Measurements from ENCODE around the gene TTLL9.

The TTLL9 gene

GRCh38 chr20:31870726-31871617 is 538 bp downstream of the TTLL9 start:
- peak overlapping the region; percentile 49 for H3K4me3 ChIP-seq (ENCODE audit: low read length)
- no peak for TF ChIP-seq ZNF274 (IDR thresholded peaks at IDR 0.05; ENCODE audit: low read depth, low read length)

GRCh38 chr20:31871618-31871954 is 1.2 kb downstream of the TTLL9 start:
- H3K4me3 ChIP-seq (ENCODE audit: low read length): no peak overlapping the region
- no peak for TF ChIP-seq ZNF274 (IDR thresholded peaks at IDR 0.05; ENCODE audit: low read depth, low read length)

- H3K4me3 ChIP-seq (ENCODE audit: low read length): no peak overlapping the region
- no peak for TF ChIP-seq ZNF274 (IDR thresholded peaks at IDR 0.05; ENCODE audit: low read depth, low read length)
Observed at GRCh38 chr20:31872406-31872805, 2.0 kb downstream of the TTLL9 start.

- no peak overlapping the region for H3K4me3 ChIP-seq (ENCODE audit: low read length)
- TF ChIP-seq ZNF274 (IDR thresholded peaks at IDR 0.05; ENCODE audit: low read depth, low read length): no peak
Observed at GRCh38 chr20:31875671-31876070, 5.2 kb downstream of the TTLL9 start.

GRCh38 chr20:31877684-31878083 is 7.2 kb downstream of the TTLL9 start:
- TF ChIP-seq ZNF274 (IDR thresholded peaks at IDR 0.05; ENCODE audit: low read depth, low read length): no peak
- no peak overlapping the region for H3K4me3 ChIP-seq (ENCODE audit: low read length)

- TF ChIP-seq ZNF274 (IDR thresholded peaks at IDR 0.05; ENCODE audit: low read depth, low read length): no peak
- peak overlapping the region; percentile 58 for H3K4me3 ChIP-seq (ENCODE audit: low read length)
Observed at GRCh38 chr20:31879143-31879987, 8.9 kb downstream of the TTLL9 start.

GRCh38 chr20:31881945-31882344 is 11.5 kb downstream of the TTLL9 start:
- H3K4me3 ChIP-seq (ENCODE audit: low read length): no peak overlapping the region
- no peak for TF ChIP-seq ZNF274 (IDR thresholded peaks at IDR 0.05; ENCODE audit: low read depth, low read length)

- no peak overlapping the region for H3K4me3 ChIP-seq (ENCODE audit: low read length)
- no peak for TF ChIP-seq ZNF274 (IDR thresholded peaks at IDR 0.05; ENCODE audit: low read depth, low read length)
Observed at GRCh38 chr20:31883829-31884228, 13.4 kb downstream of the TTLL9 start.

GRCh38 chr20:31890646-31891045 is 20.2 kb downstream of the TTLL9 start:
- no peak overlapping the region for H3K4me3 ChIP-seq (ENCODE audit: low read length)
- no peak for TF ChIP-seq ZNF274 (IDR thresholded peaks at IDR 0.05; ENCODE audit: low read depth, low read length)

- no peak overlapping the region for H3K4me3 ChIP-seq (ENCODE audit: low read length)
- TF ChIP-seq ZNF274 (IDR thresholded peaks at IDR 0.05; ENCODE audit: low read depth, low read length): no peak
Observed at GRCh38 chr20:31894980-31895675, 24.7 kb downstream of the TTLL9 start.

- no peak overlapping the region for H3K4me3 ChIP-seq (ENCODE audit: low read length)
- TF ChIP-seq ZNF274 (IDR thresholded peaks at IDR 0.05; ENCODE audit: low read depth, low read length): no peak
Observed at GRCh38 chr20:31896049-31896448, 25.6 kb downstream of the TTLL9 start.

GRCh38 chr20:31897541-31897940 is 27.1 kb downstream of the TTLL9 start:
- no peak overlapping the region for H3K4me3 ChIP-seq (ENCODE audit: low read length)
- no peak for TF ChIP-seq ZNF274 (IDR thresholded peaks at IDR 0.05; ENCODE audit: low read depth, low read length)

- TF ChIP-seq ZNF274 (IDR thresholded peaks at IDR 0.05; ENCODE audit: low read depth, low read length): no peak
- H3K4me3 ChIP-seq (ENCODE audit: low read length): no peak overlapping the region
Observed at GRCh38 chr20:31901615-31902014, 31.2 kb downstream of the TTLL9 start.

GRCh38 chr20:31903627-31904386 is 33.4 kb downstream of the TTLL9 start:
- H3K4me3 ChIP-seq (ENCODE audit: low read length): no peak overlapping the region
- no peak for TF ChIP-seq ZNF274 (IDR thresholded peaks at IDR 0.05; ENCODE audit: low read depth, low read length)

Measured in GM08714 (cell line).